GM10266 (cell line): Measurements from ENCODE around the gene CALML3.

Source experiments
- DNase-seq: peaks from one replicate; pipeline ENCODE4 v3.0.0; 2012; ENCODE audit errors: extremely low spot score
- TF ChIP-seq, protein P1 (sequence below): IDR thresholded peaks from 2 replicates; pipeline ENCODE4 v1.5.1; 2012; ENCODE audit warnings: mild to moderate bottlenecking, low read depth; ENCODE audit not compliant: control insufficient read depth, insufficient read depth; ENCODE audit errors: missing control alignments

CALML3 gene

DNA sequence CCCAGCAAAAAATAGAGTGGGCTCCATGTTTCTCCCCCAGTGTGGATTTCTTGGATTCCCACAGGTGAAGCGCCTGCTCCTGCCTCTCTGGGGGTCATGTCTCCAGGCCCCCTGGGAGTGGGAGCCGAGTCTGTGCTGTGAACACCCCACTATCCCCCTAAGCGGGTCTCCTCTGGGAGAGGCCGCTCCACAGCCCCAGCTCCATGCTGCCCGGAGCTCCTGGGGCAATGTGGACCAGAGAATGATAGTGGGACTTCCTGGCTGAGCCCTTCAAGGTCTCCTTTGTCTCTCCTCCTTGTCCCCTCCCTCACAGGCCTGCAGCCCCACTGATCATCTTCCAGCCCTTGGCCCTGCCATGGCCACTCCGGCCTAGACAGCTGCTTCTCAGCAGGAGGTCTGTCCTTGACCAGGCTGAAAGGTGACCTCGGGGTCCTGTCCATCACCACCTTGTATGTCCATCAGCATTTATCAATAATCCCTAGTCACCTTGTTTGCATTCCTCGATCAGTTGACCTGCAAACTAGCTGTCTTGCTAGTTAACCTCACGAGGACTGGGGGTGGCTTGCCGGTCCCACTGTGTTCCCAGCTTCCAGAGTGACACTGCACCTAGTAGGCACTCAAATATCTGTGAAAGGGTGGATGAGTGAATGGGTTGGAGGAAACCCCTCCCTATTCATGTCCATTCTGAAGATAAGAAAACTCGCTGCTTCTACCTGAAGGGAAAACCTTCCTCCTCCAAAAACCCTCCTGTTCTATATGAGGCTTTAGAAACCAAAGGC lies 776 bp upstream of the CALML3 start:
- DNase-seq: no peak
- TF ChIP-seq, protein P1, sequence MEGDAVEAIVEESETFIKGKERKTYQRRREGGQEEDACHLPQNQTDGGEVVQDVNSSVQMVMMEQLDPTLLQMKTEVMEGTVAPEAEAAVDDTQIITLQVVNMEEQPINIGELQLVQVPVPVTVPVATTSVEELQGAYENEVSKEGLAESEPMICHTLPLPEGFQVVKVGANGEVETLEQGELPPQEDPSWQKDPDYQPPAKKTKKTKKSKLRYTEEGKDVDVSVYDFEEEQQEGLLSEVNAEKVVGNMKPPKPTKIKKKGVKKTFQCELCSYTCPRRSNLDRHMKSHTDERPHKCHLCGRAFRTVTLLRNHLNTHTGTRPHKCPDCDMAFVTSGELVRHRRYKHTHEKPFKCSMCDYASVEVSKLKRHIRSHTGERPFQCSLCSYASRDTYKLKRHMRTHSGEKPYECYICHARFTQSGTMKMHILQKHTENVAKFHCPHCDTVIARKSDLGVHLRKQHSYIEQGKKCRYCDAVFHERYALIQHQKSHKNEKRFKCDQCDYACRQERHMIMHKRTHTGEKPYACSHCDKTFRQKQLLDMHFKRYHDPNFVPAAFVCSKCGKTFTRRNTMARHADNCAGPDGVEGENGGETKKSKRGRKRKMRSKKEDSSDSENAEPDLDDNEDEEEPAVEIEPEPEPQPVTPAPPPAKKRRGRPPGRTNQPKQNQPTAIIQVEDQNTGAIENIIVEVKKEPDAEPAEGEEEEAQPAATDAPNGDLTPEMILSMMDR: no peak

DNA sequence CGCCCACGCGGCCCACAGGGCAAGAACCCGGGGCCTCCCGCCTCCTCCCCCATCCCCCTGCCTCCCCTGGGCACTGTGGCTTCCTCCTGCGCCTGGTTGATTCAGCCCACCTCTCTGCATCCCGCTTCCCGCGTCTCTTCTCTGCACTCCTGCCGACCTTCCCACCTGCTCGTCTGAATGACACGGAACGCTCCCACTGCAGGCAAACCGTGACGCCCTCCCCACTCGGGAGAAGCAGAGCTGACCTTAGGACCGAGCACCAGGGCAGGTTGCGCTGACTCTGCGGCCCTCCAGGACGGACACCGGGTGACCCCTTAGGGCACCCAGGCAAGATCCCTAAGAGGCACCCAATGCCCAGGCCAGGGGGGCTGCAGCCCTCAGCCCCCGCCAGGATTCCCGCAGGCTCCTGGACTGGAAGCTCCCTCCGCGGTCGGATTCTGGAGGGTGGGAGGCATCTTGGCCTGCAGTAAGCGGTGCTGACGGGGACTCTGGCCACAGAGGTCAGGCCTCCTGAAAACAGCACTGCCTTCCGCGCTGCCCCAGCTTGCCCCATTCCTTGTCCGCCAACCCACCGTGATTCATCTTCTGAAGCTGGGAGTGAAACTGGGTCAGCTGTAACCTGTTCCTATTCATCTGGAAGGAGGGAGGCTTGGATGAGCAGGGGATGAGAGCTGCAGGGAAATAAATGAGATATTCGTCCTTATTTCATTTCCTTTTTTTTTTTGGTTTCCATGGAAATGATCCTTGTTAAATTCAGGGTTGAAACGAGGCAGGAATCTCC lies 990 bp downstream of the CALML3 start:
- no peak for DNase-seq
- TF ChIP-seq, protein P1: no peak

DNA sequence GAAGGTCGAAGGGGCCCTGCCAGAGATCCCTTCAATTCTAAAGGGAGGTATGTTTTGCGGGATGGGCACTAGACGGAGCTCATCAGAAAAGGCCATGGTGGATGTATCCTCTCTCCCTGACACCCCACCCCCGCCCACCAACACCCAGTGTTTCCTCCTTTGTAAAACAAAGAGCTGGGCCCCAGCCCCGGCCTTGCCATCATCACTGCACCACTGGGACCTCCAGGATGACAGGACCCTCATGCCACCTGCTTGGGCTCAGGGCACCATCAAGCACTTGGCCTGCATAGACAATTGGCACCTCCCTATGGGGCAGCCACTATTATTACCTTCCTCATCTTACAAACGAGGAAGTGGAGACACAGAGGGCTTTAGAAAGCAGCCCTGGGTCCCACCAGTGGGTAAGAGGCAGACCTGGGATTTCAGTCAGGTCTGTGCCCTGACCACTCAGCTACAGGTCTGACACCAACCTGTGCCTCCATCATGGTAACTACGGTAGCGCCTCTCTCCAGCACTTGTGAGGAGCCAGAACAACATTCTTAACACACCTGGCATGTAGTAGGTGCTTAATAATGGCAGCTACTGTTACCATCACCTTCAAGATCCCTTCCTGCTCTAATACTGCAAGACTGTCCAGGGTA lies 2.0 kb downstream of the CALML3 start:
- TF ChIP-seq, protein P1: no peak
- no peak for DNase-seq

DNA sequence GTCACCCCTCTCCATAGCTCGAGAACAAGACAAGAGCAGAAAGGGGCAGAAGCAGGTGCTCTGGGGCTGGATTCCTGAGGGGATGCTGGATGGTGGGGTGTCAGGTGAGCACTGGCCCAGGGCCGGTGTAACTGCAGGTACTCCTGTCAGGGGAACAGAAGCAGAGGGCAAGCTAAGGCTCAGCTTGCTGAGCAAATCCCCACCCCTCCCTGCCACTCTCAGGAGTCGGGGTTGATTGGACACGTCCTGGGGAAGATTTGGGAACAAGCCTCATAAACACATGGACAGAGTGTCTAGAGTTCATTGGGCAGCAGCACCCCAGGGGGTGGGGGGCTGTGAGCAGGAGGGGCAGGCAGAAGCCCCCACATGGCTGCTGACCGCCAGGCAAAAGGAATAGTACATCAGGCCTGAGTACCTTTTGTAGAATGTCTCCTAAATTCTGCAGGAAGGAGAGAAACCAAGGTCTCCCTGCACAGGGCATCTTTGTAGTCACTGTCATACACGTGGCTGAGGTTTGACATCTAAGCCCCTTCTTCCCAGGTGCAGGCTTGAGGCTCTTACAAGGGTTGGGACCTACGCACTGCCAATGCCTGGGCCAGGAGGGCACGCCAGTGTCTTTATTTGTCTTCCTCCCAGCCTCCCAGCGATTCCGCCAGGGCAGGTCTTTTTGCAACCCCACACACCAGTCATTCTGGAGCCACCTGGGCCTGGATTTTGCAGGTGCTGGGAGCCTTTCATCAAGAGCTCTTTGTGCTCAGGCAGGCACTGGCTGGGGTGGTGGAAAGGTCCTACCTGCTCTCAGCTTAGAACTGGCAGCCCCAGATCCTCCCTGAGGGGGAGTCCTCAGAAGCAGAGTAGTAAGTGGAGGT lies 2.8 kb downstream of the CALML3 start:
- TF ChIP-seq, protein P1: no peak
- DNase-seq: no peak

DNA sequence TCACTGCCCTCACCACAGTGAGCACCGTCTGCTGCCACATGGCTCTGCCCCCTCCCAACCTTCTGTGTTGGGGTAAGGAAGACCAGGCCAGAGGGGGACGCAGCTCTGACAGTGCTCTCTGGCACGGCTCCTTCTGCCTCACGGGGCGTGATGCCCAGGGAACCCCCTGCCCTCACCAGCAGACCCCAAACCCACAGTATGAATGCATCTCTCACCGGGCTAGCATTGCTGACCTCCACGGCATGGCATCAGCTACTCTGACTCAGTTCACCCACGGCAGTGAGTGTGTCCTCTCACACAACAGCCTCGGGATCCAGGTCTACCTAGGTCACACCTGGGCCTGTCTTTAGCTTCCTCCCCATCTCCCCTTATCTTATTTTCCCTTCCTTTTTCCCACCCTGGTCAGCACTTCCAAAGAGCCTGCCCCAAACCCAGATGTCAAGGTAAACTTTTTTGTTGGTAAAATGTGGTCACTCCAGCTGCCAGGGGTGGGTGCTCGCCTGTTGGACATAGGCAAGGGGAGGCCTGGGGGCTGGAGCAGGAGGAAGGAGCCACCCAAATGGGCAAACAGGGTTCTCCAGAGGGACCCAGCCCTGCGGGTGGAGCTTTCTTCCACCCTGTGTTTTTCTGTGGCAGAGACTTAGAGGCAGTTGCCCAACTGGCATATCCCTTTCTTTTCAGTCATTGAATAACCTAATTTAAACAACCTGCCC lies 4.4 kb downstream of the CALML3 start:
- no peak for DNase-seq
- TF ChIP-seq, protein P1: no peak

DNA sequence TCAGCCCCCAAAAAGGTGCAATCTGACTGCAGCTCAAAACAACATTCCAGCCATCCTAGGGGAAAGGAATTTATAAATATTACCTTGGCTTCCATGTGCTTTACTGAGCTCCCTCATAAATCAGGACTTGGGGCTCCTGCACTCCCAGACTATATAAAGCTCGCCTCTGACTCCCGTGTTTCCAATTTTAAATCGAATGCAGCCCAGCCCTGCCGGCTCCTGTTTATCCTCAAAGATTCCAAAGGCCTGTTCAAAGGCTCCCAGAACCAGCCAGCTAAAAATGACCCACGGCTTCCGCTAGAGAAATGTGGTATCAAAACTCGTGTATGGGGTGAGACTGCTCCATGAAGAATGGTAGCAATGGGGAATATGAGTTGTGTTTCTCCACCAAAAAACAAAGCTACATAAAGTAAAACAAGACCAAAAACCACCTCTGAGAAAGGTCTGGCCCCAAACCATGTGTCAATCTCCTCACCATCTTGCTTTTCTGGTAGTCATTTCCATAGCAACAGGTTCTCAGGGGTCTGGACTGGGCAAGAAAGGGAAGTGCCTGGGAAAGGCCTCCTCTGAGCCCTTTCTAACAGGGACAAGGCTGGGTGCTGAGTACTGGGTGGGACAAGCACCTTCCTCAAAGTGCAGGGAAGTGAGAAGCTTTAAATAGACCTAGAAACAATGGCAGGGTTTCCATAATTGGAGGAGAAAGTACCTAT lies 5.1 kb downstream of the CALML3 start:
- no peak for DNase-seq
- TF ChIP-seq, protein P1: no peak
